CD4-positive, alpha-beta T cell treated with Interleukin-4 for 4 hours (primary cell): Measurements from ENCODE around the gene NUDT16L1.

Experiments
- DNase-seq: peaks from one replicate; pipeline ENCODE4 v3.0.0-alpha.2; 2020

NUDT16L1 gene

GRCh38 chr16:4664538-4665418, 28.6 kb upstream of the NUDT16L1 start:
- DNase-seq = peak; percentile 68

- DNase-seq = no peak
Observed at GRCh38 chr16:4666537-4667202, 26.7 kb upstream of the NUDT16L1 start.

DNA sequence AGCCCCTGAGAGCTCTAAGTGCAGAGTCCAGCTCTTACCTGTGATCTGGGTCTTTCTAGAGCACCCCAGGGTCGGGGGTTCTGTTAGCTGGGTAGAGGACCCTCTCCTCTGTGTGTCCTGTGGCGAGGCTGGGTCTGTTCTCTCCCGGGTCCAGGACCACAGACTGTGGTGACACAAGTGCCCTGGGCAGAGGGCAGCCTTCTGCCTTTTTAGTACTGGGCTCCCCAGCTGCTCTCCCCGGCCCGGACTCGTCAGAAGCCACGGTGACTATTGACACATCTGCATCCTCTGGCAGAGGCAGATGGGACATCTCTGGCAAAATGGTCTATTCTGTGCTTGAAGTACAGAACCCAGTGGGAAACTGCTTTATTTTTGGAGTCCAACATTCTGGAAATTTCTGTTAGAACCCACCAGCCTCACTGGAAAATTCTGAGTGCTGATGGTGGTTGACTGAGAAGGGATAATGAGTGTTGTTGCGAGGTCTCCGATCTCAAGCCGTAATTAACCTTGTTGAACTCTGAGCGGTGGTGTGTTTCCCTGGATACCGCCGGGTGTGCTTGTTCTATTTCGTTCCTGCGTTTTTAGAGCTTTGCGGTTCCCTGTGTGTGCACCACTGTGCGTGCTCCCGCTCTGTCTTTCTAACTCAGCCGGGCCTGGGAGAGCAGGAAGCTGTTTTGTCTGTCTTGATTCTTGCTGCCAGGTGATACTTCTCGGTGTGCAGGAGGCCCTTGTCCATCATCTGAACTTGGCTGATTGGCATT, 26.0 kb upstream of the NUDT16L1 start:
- no peak for DNase-seq

GRCh38 chr16:4668313-4668960, 24.9 kb upstream of the NUDT16L1 start:
- no peak for DNase-seq

DNA sequence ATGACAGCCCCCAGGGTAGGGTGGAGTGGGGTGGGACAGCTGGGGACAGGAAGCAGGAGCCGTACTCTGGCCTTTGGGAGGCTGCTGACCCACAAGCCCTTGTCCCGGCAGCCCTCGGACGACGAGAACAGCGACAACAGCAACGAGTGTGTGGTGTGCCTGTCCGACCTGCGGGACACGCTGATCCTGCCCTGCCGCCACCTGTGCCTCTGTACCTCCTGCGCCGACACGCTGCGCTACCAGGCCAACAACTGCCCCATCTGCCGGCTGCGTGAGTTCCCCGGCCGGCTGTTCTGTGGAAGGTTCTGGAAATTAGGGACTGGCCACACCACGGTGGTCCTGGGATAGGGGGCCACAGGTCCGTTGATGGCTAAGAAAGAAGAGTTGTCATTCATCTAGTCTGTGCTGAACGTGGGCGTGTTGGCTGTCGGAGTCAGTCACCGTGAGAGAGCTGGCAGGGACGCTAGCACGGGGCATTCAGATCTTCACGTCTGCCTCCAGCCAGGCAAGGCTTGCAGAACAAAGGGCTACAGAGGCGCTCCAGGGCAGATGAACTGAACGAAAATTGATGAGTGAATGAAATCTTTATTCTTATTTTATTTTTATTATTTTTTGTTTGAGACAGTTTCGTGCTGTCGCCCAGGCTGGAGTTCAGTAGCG, 19.8 kb upstream of the NUDT16L1 start:
- no peak for DNase-seq

GRCh38 chr16:4674926-4675530, 18.3 kb upstream of the NUDT16L1 start:
- no peak for DNase-seq

GRCh38 chr16:4675864-4676786, 17.2 kb upstream of the NUDT16L1 start:
- DNase-seq = peak; percentile 68

GRCh38 chr16:4676831-4677230, 16.5 kb upstream of the NUDT16L1 start:
- DNase-seq = no peak

- no peak for DNase-seq
Observed at GRCh38 chr16:4677390-4677789, 16.0 kb upstream of the NUDT16L1 start.

GRCh38 chr16:4677994-4678393, 15.4 kb upstream of the NUDT16L1 start:
- DNase-seq = no peak

GRCh38 chr16:4678596-4678995, 14.8 kb upstream of the NUDT16L1 start:
- no peak for DNase-seq

DNA sequence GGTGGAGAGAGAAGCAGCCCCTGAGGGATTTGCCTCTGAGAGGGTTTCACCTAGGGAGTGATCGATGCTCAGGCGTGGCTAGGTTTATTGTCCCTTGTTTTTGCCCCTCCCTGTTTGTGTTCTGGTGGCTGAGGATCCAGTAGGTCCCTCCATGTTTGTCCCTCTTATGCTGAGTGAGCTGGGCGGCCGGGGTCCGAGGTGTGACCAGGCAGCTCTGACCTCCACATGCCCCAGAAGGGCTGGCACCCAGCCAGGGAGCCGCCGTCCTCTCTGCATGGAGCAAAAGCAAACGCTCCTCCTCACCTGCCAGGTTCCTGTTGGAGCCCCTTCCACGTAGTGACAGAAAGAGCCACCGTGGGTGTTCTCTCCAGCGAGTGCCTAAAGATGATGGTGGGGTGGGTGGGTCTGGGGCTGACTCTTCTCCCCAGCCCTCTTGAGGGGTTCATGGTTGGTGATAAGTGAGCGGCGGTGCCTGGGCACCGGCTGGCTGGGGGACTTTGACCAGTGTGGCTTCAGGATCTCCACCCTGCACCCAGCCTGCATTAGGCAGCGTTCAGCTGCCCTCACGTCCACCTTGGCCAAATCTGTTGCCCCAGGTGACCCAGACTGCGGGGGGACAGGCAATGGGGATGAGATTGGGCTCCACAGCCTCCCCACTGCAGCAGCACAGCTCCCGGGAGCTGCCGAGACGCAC, 14.1 kb upstream of the NUDT16L1 start:
- no peak for DNase-seq

- no peak for DNase-seq
Observed at GRCh38 chr16:4679850-4680636, 13.3 kb upstream of the NUDT16L1 start.

DNA sequence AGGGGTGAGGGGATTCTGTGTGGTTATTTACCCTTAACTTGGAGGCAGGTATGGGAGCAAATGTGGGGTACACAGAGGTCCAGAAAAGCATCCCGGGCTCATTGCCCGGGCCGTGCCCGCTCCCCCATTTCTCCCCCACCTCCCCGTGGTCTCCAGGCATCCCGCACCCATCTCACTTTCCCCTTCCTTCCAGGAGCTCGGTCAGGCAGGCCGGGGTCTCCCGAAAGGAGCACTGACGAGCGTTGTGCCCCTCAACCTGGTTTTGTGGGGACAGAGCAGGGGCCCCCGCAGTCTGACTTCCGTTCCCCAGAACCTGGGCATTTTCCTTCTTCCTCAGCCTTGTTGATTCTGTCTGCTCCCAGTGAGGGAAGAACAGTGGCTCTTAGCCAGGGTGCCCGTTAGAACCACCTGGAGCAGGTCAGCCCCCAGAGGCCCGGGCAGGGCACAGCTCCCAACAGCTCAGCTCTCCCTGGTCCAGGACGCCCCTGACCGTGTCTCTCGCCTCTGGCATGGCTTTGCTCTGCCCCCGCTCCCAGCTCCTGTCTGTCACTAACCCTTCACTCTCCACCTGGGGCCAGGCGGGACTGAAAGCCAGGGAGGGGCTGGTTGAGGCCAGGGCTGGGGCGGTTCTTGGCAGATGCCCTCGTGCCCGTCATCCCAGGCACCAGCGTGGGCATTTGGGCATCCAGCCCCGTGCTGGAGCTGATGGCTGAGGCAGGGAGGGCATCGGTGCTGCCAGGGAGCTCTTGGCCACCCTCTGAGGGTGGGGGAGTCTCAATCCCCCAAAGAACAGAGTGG, 12.5 kb upstream of the NUDT16L1 start:
- DNase-seq = no peak

GRCh38 chr16:4681471-4682083, 11.8 kb upstream of the NUDT16L1 start:
- DNase-seq = no peak

- no peak for DNase-seq
Observed at GRCh38 chr16:4682084-4682591, 11.2 kb upstream of the NUDT16L1 start.

GRCh38 chr16:4682616-4683254, 10.6 kb upstream of the NUDT16L1 start:
- no peak for DNase-seq
